ENCODE measurements around the gene FAM53B. TPM values are rescaled to one million over a fixed set of nuclear protein-coding genes. Genes with fewer than 3 reads are reported as not detected.
A peak's percentile ranks its signal among the peaks of the same experiment; 100 is the strongest.
"Not testable (repeated sequence)": the region's sequence is repeated elsewhere in the genome, so short reads cannot be mapped to it uniquely, and the experiment has no call there.

Gene FAM53B
- total RNA-seq, 2 donors from 2014 or later = 16.6 to 21.8 TPM

- Mint-ChIP-seq H3K36me3 (no peaks in the 10 kb centered on the region), H3K27ac (no peak overlapping the region), H3K4me1 (ENCODE audit: low read depth in 2 of 2) (peaks cover 1 to 4% of the 10 kb centered on the region in 2 donors), H3K27me3 (no peaks in the 10 kb centered on the region), H3K9me3 (peaks cover 5% of the 10 kb centered on the region), H3K4me3 (no peak overlapping the region)
- peak; percentile 59 for DNase-seq (ENCODE audit: low spot score)
- ATAC-seq = no peak
These were observed 150.7 kb downstream of the FAM53B start for GRCh38 chr10:124593431-124593985.

DNA sequence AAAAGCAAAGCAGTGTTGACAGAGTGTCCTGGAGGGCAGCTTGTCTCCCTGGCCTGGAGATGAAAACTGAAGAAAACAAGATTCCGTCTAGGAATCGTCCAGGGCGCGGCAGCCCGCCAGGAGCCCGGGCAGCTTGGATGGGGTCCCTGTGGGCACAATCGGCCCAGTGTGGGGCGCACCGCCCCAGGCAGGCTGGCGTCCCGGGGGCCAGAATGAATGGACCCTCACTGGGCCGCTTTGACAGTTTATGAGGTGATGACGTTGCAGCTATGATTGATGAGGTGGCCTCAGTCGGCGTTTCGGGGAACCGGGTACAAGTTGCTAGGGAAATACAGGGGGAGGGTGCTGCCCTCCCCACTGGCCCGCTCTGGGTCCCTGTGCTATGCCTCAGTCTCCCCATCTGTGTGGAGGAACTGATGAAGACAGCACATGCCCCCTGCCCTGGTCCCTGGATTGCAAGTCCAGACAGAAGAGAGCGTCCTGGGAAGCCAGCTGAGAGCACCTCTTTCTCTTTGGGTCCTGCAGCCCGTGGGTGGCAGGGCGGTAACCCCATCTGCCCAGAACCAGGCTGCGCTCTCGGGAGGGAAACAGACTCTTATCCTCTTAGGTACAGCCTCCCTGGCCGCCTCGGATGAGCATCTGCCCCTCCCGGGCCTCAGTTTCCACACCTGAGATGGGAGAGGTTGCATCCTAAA is 151.3 kb downstream of the FAM53B start:
- H3K4me1 Mint-ChIP-seq (ENCODE audit: low read depth in 2 of 2) = peaks cover 0 to 2% of the 10 kb centered on the region in 2 donors
- H3K27ac Mint-ChIP-seq = no peak overlapping the region
- no peaks in the 10 kb centered on the region for H3K27me3 Mint-ChIP-seq
- peaks cover 5% of the 10 kb centered on the region for H3K9me3 Mint-ChIP-seq
- DNase-seq (ENCODE audit: low spot score) (peak; percentile 53), ATAC-seq (no peak)
- H3K4me3 Mint-ChIP-seq = no peak overlapping the region
- H3K36me3 Mint-ChIP-seq = no peaks in the 10 kb centered on the region

- peak; percentile 59 for DNase-seq (ENCODE audit: low spot score)
- no peak for ATAC-seq
- Mint-ChIP-seq H3K27me3 (no peaks in the 10 kb centered on the region), H3K4me1 (ENCODE audit: low read depth in 2 of 2) (peaks cover 0 to 2% of the 10 kb centered on the region in 2 donors), H3K9me3 (peaks cover 5% of the 10 kb centered on the region), H3K4me3 (no peak overlapping the region), H3K27ac (no peak overlapping the region), H3K36me3 (no peaks in the 10 kb centered on the region)
These were observed 152.1 kb downstream of the FAM53B start for GRCh38 chr10:124592101-124592500.

DNA sequence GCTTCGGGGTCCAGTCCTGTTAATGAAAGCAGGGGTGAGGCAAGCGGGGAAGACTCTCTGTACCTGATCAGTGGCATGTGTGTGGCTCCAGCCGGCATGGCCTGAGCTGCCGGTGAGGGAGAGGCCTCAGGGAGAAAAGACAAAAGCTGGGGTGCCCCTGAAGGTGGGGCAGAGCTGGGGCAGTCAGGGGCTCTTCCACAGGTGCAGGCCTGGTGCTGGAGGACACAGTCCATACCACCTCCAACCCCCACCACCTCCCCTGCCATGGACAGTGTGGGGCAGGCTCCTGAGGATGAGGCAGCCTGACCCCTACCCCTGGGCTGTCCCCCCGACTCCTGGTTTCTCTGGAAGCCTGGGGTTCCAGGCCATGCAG is 153.1 kb downstream of the FAM53B start:
- Mint-ChIP-seq H3K27me3 (no peaks in the 10 kb centered on the region), H3K9me3 (peaks cover 5% of the 10 kb centered on the region), H3K27ac (no peak overlapping the region), H3K4me1 (ENCODE audit: low read depth in 2 of 2) (peaks cover 4 to 8% of the 10 kb centered on the region in 2 donors), H3K36me3 (no peaks in the 10 kb centered on the region), H3K4me3 (no peak overlapping the region)
- DNase-seq (ENCODE audit: low spot score) (no peak), ATAC-seq (no peak)

DNA sequence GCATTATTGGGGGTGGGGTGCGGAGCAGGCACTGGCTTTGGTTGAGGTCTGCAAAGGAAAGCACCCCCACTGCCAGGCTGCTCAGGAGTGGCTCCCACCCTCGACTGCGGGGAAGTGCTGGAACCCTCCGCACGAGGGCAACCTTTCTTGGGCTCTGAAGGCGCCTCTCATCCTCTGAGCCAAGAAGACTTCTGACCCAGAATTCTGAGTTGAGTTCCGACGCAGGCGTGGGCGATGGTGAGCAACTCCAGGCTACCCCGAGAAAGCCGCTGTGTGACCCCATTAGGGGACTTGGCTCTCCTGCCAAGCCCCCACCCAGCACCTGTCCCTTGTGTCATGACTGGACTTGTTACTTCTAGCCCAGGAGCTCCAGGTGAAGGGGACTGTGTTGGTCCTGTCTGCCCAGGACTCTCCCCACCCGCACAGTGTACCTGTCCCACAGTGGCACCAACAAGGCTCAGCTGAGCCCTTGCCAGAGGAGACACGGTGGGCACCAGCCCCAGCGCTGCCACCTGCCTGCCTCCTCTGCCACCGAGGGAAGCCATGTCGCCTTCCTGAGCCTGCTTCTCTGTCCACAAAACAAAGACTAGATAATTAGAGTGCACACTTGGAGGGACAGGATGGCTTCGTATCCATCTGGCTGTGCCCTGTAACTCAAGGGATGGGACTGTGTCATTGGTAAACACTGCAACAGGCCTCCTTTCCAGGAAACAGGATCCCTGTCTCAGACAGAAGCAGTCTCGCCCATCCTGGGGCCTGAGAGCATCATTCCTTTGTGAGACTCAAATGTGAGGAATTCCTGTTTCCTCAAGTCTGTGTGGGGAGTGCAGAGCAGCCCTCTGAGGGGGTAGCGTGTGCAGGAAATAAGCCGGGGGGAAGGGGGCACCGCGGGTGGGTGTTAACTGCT is 153.7 kb downstream of the FAM53B start:
- H3K27me3 Mint-ChIP-seq = no peaks in the 10 kb centered on the region
- DNase-seq (ENCODE audit: low spot score) (no peak), ATAC-seq (peak in 1 of 2 donors; percentile 11)
- no peaks in the 10 kb centered on the region for H3K36me3 Mint-ChIP-seq
- no peak overlapping the region for H3K4me3 Mint-ChIP-seq
- H3K4me1 Mint-ChIP-seq (ENCODE audit: low read depth in 2 of 2) = peaks cover 4 to 8% of the 10 kb centered on the region in 2 donors
- H3K27ac Mint-ChIP-seq = no peak overlapping the region
- peaks cover 5% of the 10 kb centered on the region for H3K9me3 Mint-ChIP-seq

GRCh38 chr10:124589491-124590041 is 154.6 kb downstream of the FAM53B start:
- H3K36me3 Mint-ChIP-seq = no peaks in the 10 kb centered on the region
- ATAC-seq = no peak
- no peak overlapping the region for H3K27ac Mint-ChIP-seq
- peaks cover 4 to 6% of the 10 kb centered on the region in 2 donors for H3K4me1 Mint-ChIP-seq (ENCODE audit: low read depth in 2 of 2)
- H3K9me3 Mint-ChIP-seq = peaks cover 5% of the 10 kb centered on the region
- peak; percentile 52 for DNase-seq (ENCODE audit: low spot score)
- no peak overlapping the region for H3K4me3 Mint-ChIP-seq
- H3K27me3 Mint-ChIP-seq = no peaks in the 10 kb centered on the region

- H3K9me3 Mint-ChIP-seq = peaks cover 5% of the 10 kb centered on the region
- peaks cover 4 to 6% of the 10 kb centered on the region in 2 donors for H3K4me1 Mint-ChIP-seq (ENCODE audit: low read depth in 2 of 2)
- no peaks in the 10 kb centered on the region for H3K27me3 Mint-ChIP-seq
- DNase-seq (ENCODE audit: low spot score) (peak; percentile 42), ATAC-seq (no peak)
- no peaks in the 10 kb centered on the region for H3K36me3 Mint-ChIP-seq
- H3K27ac Mint-ChIP-seq = no peak overlapping the region
- no peak overlapping the region for H3K4me3 Mint-ChIP-seq
These were observed 155.3 kb downstream of the FAM53B start for GRCh38 chr10:124588736-124589490.

GRCh38 chr10:124588341-124588735 is 155.8 kb downstream of the FAM53B start:
- H3K36me3 Mint-ChIP-seq; H3K27me3 Mint-ChIP-seq; DNase-seq (ENCODE audit: low spot score); H3K9me3 Mint-ChIP-seq; ATAC-seq; H3K27ac Mint-ChIP-seq; H3K4me3 Mint-ChIP-seq; H3K4me1 Mint-ChIP-seq (ENCODE audit: low read depth in 2 of 2): not testable (repeated sequence)

DNA sequence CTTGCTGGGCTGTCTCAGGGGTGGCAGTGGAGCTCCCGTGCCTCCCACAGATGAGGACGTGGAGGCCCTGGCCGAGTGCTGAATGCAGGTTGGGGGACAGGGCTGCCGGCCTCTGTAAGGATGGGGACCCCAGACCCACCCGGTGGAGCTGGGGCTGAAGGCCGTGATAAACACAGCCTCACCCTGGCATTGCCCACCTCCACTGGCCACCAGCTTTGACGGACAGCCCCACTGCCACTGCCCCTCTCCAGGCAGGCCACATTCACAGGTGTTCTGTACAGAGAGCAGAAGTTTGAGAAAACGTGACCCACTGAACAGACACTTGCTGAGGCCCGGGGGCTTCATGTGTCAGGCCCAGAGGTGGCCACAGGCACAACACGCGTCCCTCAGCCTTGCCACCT is 156.4 kb downstream of the FAM53B start:
- Mint-ChIP-seq H3K27ac (no peak overlapping the region), H3K9me3 (peaks cover 5% of the 10 kb centered on the region), H3K36me3 (no peaks in the 10 kb centered on the region), H3K27me3 (no peaks in the 10 kb centered on the region), H3K4me1 (ENCODE audit: low read depth in 2 of 2) (peaks cover 4 to 6% of the 10 kb centered on the region in 2 donors), H3K4me3 (no peak overlapping the region)
- DNase-seq (ENCODE audit: low spot score) (peak; percentile 49), ATAC-seq (no peak)

DNA sequence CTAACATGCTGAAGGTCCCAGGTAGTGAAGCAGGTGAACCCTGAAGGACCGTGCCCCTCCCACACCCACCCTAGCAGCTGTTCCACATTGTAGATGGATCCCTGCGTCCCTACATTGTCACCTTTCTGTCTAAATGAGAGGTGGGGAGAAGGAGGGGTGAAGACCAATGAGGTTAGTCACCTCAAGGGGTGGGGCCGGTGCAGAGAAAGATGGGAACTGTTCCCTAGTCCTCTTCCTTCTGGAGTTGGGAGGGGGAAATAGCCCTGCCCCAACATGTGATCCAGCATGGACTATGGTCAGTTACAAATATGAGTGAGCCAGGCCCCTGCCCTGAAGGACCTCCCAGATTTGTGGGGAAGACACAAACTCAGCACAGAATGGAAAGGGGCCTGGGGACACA is 158.0 kb downstream of the FAM53B start:
- Mint-ChIP-seq H3K27ac (no peak overlapping the region), H3K27me3 (no peaks in the 10 kb centered on the region), H3K4me1 (ENCODE audit: low read depth in 2 of 2) (peaks cover 4 to 6% of the 10 kb centered on the region in 2 donors), H3K4me3 (no peak overlapping the region), H3K36me3 (no peaks in the 10 kb centered on the region), H3K9me3 (no peaks in the 10 kb centered on the region)
- ATAC-seq = no peak
- DNase-seq (ENCODE audit: low spot score) = no peak

DNA sequence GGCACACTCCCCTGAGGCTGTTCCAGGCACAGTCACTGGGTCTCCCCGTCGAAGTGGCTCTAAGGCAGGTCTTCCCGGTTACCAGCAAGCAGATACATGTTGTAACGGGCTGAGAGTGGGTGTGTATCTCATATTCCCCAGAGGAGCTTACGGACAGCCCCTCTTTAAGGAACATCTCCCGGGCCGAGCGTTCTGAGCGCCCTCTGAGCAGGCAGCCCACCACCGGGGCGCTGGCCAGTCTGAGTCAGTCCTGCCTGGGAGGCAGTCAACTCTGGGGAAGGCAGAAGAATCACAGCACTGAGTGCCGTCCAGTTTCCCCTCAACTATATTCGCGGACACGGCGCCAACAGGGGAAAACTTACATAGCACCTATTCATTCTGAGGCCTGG is 165.2 kb downstream of the FAM53B start:
- H3K4me3 Mint-ChIP-seq = no peak overlapping the region
- no peak for ATAC-seq
- H3K27ac Mint-ChIP-seq = no peak overlapping the region
- no peak for DNase-seq (ENCODE audit: low spot score)
- no peaks in the 10 kb centered on the region for H3K36me3 Mint-ChIP-seq
- no peaks in the 10 kb centered on the region for H3K27me3 Mint-ChIP-seq
- H3K4me1 Mint-ChIP-seq (ENCODE audit: low read depth in 2 of 2) = peaks cover 0 to 2% of the 10 kb centered on the region in 2 donors
- H3K9me3 Mint-ChIP-seq = no peaks in the 10 kb centered on the region

DNA sequence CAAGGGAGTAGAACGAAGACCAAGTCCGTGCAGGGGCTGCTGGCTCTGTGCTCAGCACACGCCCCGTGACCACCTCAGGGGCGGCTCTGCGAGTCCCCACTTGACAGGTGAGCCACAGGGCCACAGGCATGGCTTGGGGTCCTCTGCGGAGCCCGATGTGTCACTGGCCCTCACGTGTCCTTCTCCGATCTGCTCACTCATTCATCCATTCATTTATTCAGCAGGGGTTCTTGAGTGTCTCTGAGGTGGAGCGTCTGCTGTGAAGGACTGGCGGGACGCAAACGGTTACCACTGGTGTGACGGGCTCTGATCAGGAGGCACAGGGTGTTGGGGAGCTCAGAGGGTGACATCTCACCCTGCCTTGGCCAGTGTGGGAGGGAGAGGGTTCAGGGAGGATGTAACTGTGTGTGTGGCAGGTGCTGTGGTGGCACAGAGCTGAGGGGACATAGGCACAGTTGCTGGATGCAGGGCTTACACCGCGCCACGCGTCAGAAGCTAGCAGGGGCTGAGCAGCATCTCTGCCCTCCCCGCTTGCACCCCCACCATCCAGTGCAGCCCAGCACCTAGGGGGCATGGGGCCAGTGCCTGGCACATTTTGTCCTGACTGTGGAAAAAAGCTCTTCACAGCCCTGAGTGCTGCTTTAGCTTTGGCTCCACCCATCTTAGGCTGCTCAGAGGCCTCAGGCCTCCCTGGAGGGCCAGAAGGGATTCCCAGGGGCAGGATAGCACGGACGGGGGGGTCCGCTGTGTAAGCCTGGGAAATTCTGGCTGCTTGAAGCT is 165.8 kb downstream of the FAM53B start:
- Mint-ChIP-seq H3K36me3 (no peaks in the 10 kb centered on the region), H3K27me3 (no peaks in the 10 kb centered on the region), H3K9me3 (no peaks in the 10 kb centered on the region), H3K4me3 (no peak overlapping the region), H3K27ac (no peak overlapping the region), H3K4me1 (ENCODE audit: low read depth in 2 of 2) (peaks cover 0 to 2% of the 10 kb centered on the region in 2 donors)
- DNase-seq (ENCODE audit: low spot score) (no peak), ATAC-seq (peak in 1 of 2 donors; percentile 34)

GRCh38 chr10:124577651-124578050 is 166.5 kb downstream of the FAM53B start:
- Mint-ChIP-seq H3K4me3 (no peak overlapping the region), H3K27ac (no peak overlapping the region), H3K27me3 (no peaks in the 10 kb centered on the region), H3K4me1 (ENCODE audit: low read depth in 2 of 2) (peaks cover 0 to 2% of the 10 kb centered on the region in 2 donors), H3K9me3 (no peaks in the 10 kb centered on the region), H3K36me3 (no peaks in the 10 kb centered on the region)
- DNase-seq (ENCODE audit: low spot score) = no peak
- ATAC-seq = peak in 1 of 2 donors; percentile 23

Data from natural killer cell treated with Interleukin-12 subunit alpha and Interleukin-12 subunit beta and Interleukin-15 and Interleukin-18, amount 100 ng/mL, for 72 hours (primary cell).